Transverse colon (tissue), 4 donors: ENCODE results near the gene AKT3. TPM values are rescaled to one million over a fixed set of nuclear protein-coding genes. Genes with fewer than 3 reads are reported as not detected.

Source experiments
- DNase-seq: peaks from one replicate; pipeline ENCODE4 v3.0.0-alpha.2; 2019
- H3K27ac ChIP-seq, 4 donors: fragments of 200-600 bp; sonication (generic); 2 replicates each; pipeline ENCODE4 v1.5.1; 2016 to 2018; ENCODE audit warnings: inconsistent platforms in 4 of 4
- H3K27me3 ChIP-seq: fragments of 200-600 bp; sonication (generic); 2 replicates; pipeline ENCODE4 v1.5.1; 2017; ENCODE audit warnings: inconsistent platforms
- H3K36me3 ChIP-seq, 4 donors: fragments of 200-600 bp; sonication (generic); 2 replicates each; pipeline ENCODE4 v1.5.1; 2017 to 2019; ENCODE audit warnings: inconsistent platforms in 4 of 4
- H3K4me1 ChIP-seq, 4 donors: fragments of 200-600 bp; sonication (generic); 2 replicates each; pipeline ENCODE4 v1.5.1; 2017 to 2020; ENCODE audit warnings: inconsistent platforms in 4 of 4
- H3K4me3 ChIP-seq, 4 donors: fragments of 200-600 bp; sonication (generic); 1 replicate in 1 of 4; 2 replicates in 3 of 4; pipeline versions ENCODE4 v1.5.1 to v1.6.1; 2017 to 2019; ENCODE audit warnings: inconsistent platforms in 4 of 4
- H3K9me3 ChIP-seq, 2 donors: fragments of 200-600 bp; sonication (generic); 2 replicates each; pipeline ENCODE4 v1.5.1; 2017 to 2019; ENCODE audit warnings: inconsistent platforms in 2 of 2
- CTCF ChIP-seq, 5 experiments: fragments of 200-600 bp in 3 of 5; fragments of 450-650 bp in 2 of 5; sonication (generic) in 3 of 5; IDR thresholded peaks; 1 replicate in 2 of 5; 2 replicates in 3 of 5; pipeline ENCODE4 v1.5.1; 2016 to 2017; ENCODE audit warnings: antibody characterized with exemption in 5 of 5, inconsistent platforms in 3 of 5, mild to moderate bottlenecking in 2 of 5, moderate library complexity in 1 of 5
- EP300 ChIP-seq: sonication (generic); formaldehyde crosslinking; IDR thresholded peaks from one replicate; pipeline ENCODE4 v1.6.1; 2017; ENCODE audit warnings: antibody characterized with exemption, low read depth
- POLR2A ChIP-seq: fragments of 450-650 bp; IDR thresholded peaks from one replicate; pipeline ENCODE4 v1.6.1; 2016; ENCODE audit warnings: antibody characterized with exemption, mild to moderate bottlenecking, moderate library complexity
- POLR2AphosphoS5 ChIP-seq, 3 donors: sonication (generic); formaldehyde crosslinking; IDR thresholded peaks; one replicate each; pipeline ENCODE4 v1.6.1; 2016; ENCODE audit warnings: antibody characterized with exemption in 3 of 3
- WGBS, 2 donors: methylation state at CpG; one replicate each; pipeline ENCODE4 v1.1.5; 2018; ENCODE audit warnings: low coverage in 1 of 2; 5-methylcytosine and 5-hydroxymethylcytosine counted together
- in situ Hi-C, 4 donors: fragments of 200-750 bp; cut with MboI; loops; one replicate each; pipeline versions ENCODE4 v1.15.0 to v1.15.1; 2017; ENCODE audit warnings: low sequenced_read_pairs in 3 of 4, low pct_ligation_motif_present in 1 of 4, low pct_unique_long_range_greater_than_20kb in 1 of 4
- intact Hi-C: fragments of 100-400 bp; cut with DNase I; formaldehyde crosslinking; loops from one replicate; pipeline ENCODE4 v1.15.1; 2023; ENCODE audit warnings: low total_unique reads
- total RNA-seq, 4 donors: library from RNA; depleted of rRNA; stranded (reverse); fragments of >200 nt; gene quantifications; one replicate each; pipeline ENCODE4 v1.1.0, GENCODE V29; 2016

The AKT3 gene
- total RNA-seq, 4 donors from 2014 or later, result 9.8 to 27.2 (median 19.4) TPM

GRCh38 chr1:243850452-243851256 lies 611 bp upstream of the AKT3 start:
- TF ChIP-seq POLR2A, result no peak
- TF ChIP-seq CTCF (IDR thresholded peaks at IDR 0.05), result no peak
- TF ChIP-seq EP300, result no peak
- no peak for TF ChIP-seq POLR2AphosphoS5 (IDR thresholded peaks at IDR 0.05)
- DNase-seq, result peak; percentile 72
- no peaks in the 10 kb centered on the region for H3K9me3 ChIP-seq
- in situ Hi-C loops (no loop called here), intact Hi-C loops (no loop called here)
- peaks cover 5 to 14% (median 12%) of the 10 kb centered on the region in 4 donors for H3K4me1 ChIP-seq
- H3K36me3 ChIP-seq, result no peaks in the 10 kb centered on the region
- H3K27ac ChIP-seq, result peak overlapping the region; percentile 89 to 99 (median 94)
- peaks cover 45% of the 10 kb centered on the region for H3K27me3 ChIP-seq
- peak overlapping the region; percentile 58 to 93 (median 73) for H3K4me3 ChIP-seq
- WGBS, 2 donors, result 1% methylated on average over 47 of the region's 92 CpGs; no CpG with 5 or more reads in 1 of the 2 donors

GRCh38 chr1:243849421-243850201 lies 432 bp downstream of the AKT3 start:
- 12% methylated on average over 6 of the region's 81 CpGs; no CpG with 5 or more reads in 1 of the 2 donors for WGBS, 2 donors
- Histone ChIP-seq H3K36me3 (no peaks in the 10 kb centered on the region), H3K4me3 (peak overlapping the region; percentile 58 to 93 (median 73)), H3K9me3 (no peaks in the 10 kb centered on the region), H3K4me1 (peaks cover 5 to 14% (median 12%) of the 10 kb centered on the region in 4 donors), H3K27me3 (peaks cover 45% of the 10 kb centered on the region), H3K27ac (peak overlapping the region; percentile 89 to 99 (median 94))
- intact Hi-C loops (no loop called here), in situ Hi-C loops (no loop called here)
- DNase-seq, result peak; percentile 41
- TF ChIP-seq CTCF (IDR thresholded peaks at IDR 0.05), result no peak
- no peak for TF ChIP-seq POLR2AphosphoS5 (IDR thresholded peaks at IDR 0.05)
- TF ChIP-seq EP300, result no peak
- TF ChIP-seq POLR2A, result peak; percentile 29

- 0 to 3% methylated on average over 2 to 19 of the region's 19 CpGs for WGBS, 2 donors
- Histone ChIP-seq H3K27ac (peak overlapping the region; percentile 89 to 99 (median 94)), H3K36me3 (no peaks in the 10 kb centered on the region), H3K9me3 (no peaks in the 10 kb centered on the region), H3K27me3 (peaks cover 45% of the 10 kb centered on the region), H3K4me3 (peak overlapping the region; percentile 58 to 93 (median 73)), H3K4me1 (peaks cover 5 to 14% (median 12%) of the 10 kb centered on the region in 4 donors)
- TF ChIP-seq POLR2A, result no peak
- no peak for TF ChIP-seq EP300
- TF ChIP-seq CTCF (IDR thresholded peaks at IDR 0.05), result no peak
- TF ChIP-seq POLR2AphosphoS5 (IDR thresholded peaks at IDR 0.05), result peak; percentile 22 to 35 (median 34)
- in situ Hi-C loops (no loop called here), intact Hi-C loops (no loop called here)
- DNase-seq, result peak; percentile 50
These were observed 1.1 kb downstream of the AKT3 start for GRCh38 chr1:243848858-243849420.
